Astrocyte (in vitro differentiated cells and primary cell): ENCODE data around the gene RNF26. TPM values are rescaled to one million over a fixed set of nuclear protein-coding genes. Genes with fewer than 3 reads are reported as not detected.

ENCODE experiments used
- DNase-seq: peaks from one replicate; pipeline ENCODE4 v3.0.0-alpha.2; 2010; ENCODE audit warnings: low read depth
- FAIRE-seq: peaks from 2 replicates; lab custom pipeline; 2011; peaks lifted over from hg19 to GRCh38; lab: Jason Lieb, UNC
- H2AFZ ChIP-seq: 2 replicates; pipeline ENCODE4 v1.6.0; 2012; ENCODE audit warnings: low read depth, low read length, inconsistent platforms
- H3K27ac ChIP-seq: 2 replicates; pipeline ENCODE4 v1.5.1; 2011; ENCODE audit warnings: low read depth, low read length, inconsistent platforms
- H3K27me3 ChIP-seq: 2 replicates; pipeline ENCODE4 v1.6.0; 2011; ENCODE audit warnings: low read length, inconsistent platforms; ENCODE audit not compliant: insufficient read depth
- H3K36me3 ChIP-seq: 2 replicates; pipeline ENCODE4 v1.5.1; 2011; ENCODE audit warnings: low read length, inconsistent platforms; ENCODE audit not compliant: insufficient read depth
- H3K4me1 ChIP-seq: 2 replicates; pipeline ENCODE4 v1.5.1; 2011; ENCODE audit warnings: low read length, inconsistent platforms; ENCODE audit not compliant: insufficient read depth
- H3K4me2 ChIP-seq: 2 replicates; pipeline ENCODE4 v1.6.0; 2012; ENCODE audit warnings: low read length, inconsistent platforms
- H3K4me3 ChIP-seq: 2 replicates; pipeline ENCODE4 v1.5.1; 2011; ENCODE audit warnings: low read depth, mild to moderate bottlenecking, low read length, inconsistent platforms; ENCODE audit not compliant: insufficient read depth
- H3K79me2 ChIP-seq: 2 replicates; pipeline ENCODE4 v1.6.0; 2012; ENCODE audit warnings: mild to moderate bottlenecking, low read length, inconsistent platforms; ENCODE audit not compliant: insufficient read depth
- H3K9ac ChIP-seq: 2 replicates; pipeline ENCODE4 v1.6.0; 2012; ENCODE audit warnings: mild to moderate bottlenecking, low read length, inconsistent platforms
- H3K9me3 ChIP-seq: 2 replicates; pipeline ENCODE4 v1.5.1; 2012; ENCODE audit warnings: low read depth, mild to moderate bottlenecking, low read length, inconsistent platforms; ENCODE audit not compliant: insufficient read depth
- H4K20me1 ChIP-seq: 2 replicates; pipeline ENCODE4 v1.6.0; 2012; ENCODE audit warnings: low read length, inconsistent platforms; ENCODE audit not compliant: insufficient read depth
- H3K27ac Mint-ChIP-seq: one replicate; pipeline ENCODE4 v1.8.0; 2021; ENCODE audit warnings: mild to moderate bottlenecking, mixed read lengths; ENCODE audit not compliant: unreplicated experiment
- H3K27me3 Mint-ChIP-seq: one replicate; pipeline ENCODE4 v1.8.0; 2021; ENCODE audit warnings: low read depth, mixed read lengths; ENCODE audit not compliant: unreplicated experiment
- H3K36me3 Mint-ChIP-seq: one replicate; pipeline ENCODE4 v1.8.0; 2021; ENCODE audit warnings: low read depth, mixed read lengths; ENCODE audit not compliant: unreplicated experiment
- H3K4me1 Mint-ChIP-seq: one replicate; pipeline ENCODE4 v1.8.0; 2021; ENCODE audit warnings: low read depth, mixed read lengths; ENCODE audit not compliant: unreplicated experiment
- H3K4me3 Mint-ChIP-seq: one replicate; pipeline ENCODE4 v1.8.0; 2021; ENCODE audit warnings: mild to moderate bottlenecking, moderate library complexity, mixed read lengths; ENCODE audit not compliant: unreplicated experiment
- H3K9me3 Mint-ChIP-seq: one replicate; pipeline ENCODE4 v1.8.0; 2021; ENCODE audit warnings: mild to moderate bottlenecking, mixed read lengths; ENCODE audit not compliant: unreplicated experiment
- EZH2 ChIP-seq: IDR thresholded peaks from 2 replicates; pipeline ENCODE4 v1.6.1; 2012; ENCODE audit warnings: mild to moderate bottlenecking, low read length, inconsistent platforms; ENCODE audit not compliant: insufficient read depth
- total RNA-seq: library from RNA; stranded (reverse); gene quantifications from 2 replicates; pipeline ENCODE4 v1.2.1, GENCODE V29; 2021
- TF ChIP-seq, protein P1 (sequence below): IDR thresholded peaks from 2 replicates; pipeline ENCODE4 v1.5.1; 2011; ENCODE audit warnings: low read depth, mild to moderate bottlenecking, inconsistent platforms, low read length, moderate library complexity; ENCODE audit not compliant: insufficient read depth

Gene RNF26
- total RNA-seq, 1 donor from 2014 or later, result 31.8 TPM

GRCh38 chr11:119307974-119308373 lies 26.4 kb upstream of the RNF26 start:
- Mint-ChIP-seq H3K27ac (no peak overlapping the region), H3K4me1 (peaks cover 10% of the 10 kb centered on the region), H3K4me3 (no peak overlapping the region), H3K36me3 (peaks cover 20% of the 10 kb centered on the region), H3K27me3 (no peaks in the 10 kb centered on the region), H3K9me3 (no peaks in the 10 kb centered on the region)
- Histone ChIP-seq H3K4me3 (no peak overlapping the region), H3K79me2 (no peaks in the 10 kb centered on the region), H3K4me1 (no peaks in the 10 kb centered on the region), H3K4me2 (no peak overlapping the region), H3K9me3 (no peaks in the 10 kb centered on the region), H3K36me3 (peaks cover 11% of the 10 kb centered on the region), H3K27me3 (no peaks in the 10 kb centered on the region), H4K20me1 (peaks cover 13% of the 10 kb centered on the region), H2AFZ (no peak overlapping the region), H3K9ac (no peak overlapping the region), H3K27ac (no peak overlapping the region)
- no peak for DNase-seq
- TF ChIP-seq, protein P1, sequence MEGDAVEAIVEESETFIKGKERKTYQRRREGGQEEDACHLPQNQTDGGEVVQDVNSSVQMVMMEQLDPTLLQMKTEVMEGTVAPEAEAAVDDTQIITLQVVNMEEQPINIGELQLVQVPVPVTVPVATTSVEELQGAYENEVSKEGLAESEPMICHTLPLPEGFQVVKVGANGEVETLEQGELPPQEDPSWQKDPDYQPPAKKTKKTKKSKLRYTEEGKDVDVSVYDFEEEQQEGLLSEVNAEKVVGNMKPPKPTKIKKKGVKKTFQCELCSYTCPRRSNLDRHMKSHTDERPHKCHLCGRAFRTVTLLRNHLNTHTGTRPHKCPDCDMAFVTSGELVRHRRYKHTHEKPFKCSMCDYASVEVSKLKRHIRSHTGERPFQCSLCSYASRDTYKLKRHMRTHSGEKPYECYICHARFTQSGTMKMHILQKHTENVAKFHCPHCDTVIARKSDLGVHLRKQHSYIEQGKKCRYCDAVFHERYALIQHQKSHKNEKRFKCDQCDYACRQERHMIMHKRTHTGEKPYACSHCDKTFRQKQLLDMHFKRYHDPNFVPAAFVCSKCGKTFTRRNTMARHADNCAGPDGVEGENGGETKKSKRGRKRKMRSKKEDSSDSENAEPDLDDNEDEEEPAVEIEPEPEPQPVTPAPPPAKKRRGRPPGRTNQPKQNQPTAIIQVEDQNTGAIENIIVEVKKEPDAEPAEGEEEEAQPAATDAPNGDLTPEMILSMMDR, result no peak
- TF ChIP-seq EZH2, result no peak
- FAIRE-seq, result no peak

DNA sequence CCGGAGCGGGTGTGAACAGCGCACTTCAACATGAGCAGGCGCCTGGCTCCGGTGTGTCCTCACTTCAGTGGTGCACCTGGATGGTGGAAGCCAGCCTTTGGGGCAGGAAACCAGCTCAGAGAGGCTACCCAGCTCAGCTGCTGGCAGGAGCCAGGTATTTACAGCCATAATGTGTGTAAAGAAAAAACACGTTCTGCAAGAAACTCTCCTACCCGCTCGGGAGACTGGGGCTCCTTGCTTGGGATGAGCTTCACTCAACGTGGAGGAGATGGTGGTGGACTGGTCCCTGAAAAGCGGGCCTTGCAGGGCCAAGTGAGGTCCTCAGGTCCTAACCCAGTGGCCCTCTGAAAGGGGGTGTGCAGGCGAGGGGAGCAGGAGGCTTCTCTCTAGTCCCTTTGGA lies 24.9 kb upstream of the RNF26 start:
- peaks cover 3% of the 10 kb centered on the region for H3K79me2 ChIP-seq
- Mint-ChIP-seq H3K4me3 (no peak overlapping the region), H3K27me3 (no peaks in the 10 kb centered on the region), H3K9me3 (no peaks in the 10 kb centered on the region), H3K36me3 (peaks cover 19% of the 10 kb centered on the region), H3K4me1 (peaks cover 10% of the 10 kb centered on the region), H3K27ac (no peak overlapping the region)
- no peak overlapping the region for H3K4me3 ChIP-seq
- H3K27ac ChIP-seq, result no peak overlapping the region
- H3K4me1 ChIP-seq, result no peaks in the 10 kb centered on the region
- no peaks in the 10 kb centered on the region for H3K9me3 ChIP-seq
- no peak overlapping the region for H3K4me2 ChIP-seq
- no peak overlapping the region for H2AFZ ChIP-seq
- peaks cover 8% of the 10 kb centered on the region for H3K36me3 ChIP-seq
- TF ChIP-seq EZH2, result no peak
- TF ChIP-seq, protein P1, result no peak
- FAIRE-seq (no peak), DNase-seq (no peak)
- H3K27me3 ChIP-seq, result no peaks in the 10 kb centered on the region
- peaks cover 20% of the 10 kb centered on the region for H4K20me1 ChIP-seq
- no peak overlapping the region for H3K9ac ChIP-seq

GRCh38 chr11:119309953-119310681 lies 24.2 kb upstream of the RNF26 start:
- TF ChIP-seq, protein P1, result no peak
- no peak for TF ChIP-seq EZH2
- Mint-ChIP-seq H3K27me3 (no peaks in the 10 kb centered on the region), H3K36me3 (peaks cover 21% of the 10 kb centered on the region), H3K27ac (no peak overlapping the region), H3K9me3 (no peaks in the 10 kb centered on the region), H3K4me3 (no peak overlapping the region), H3K4me1 (peaks cover 10% of the 10 kb centered on the region)
- DNase-seq (no peak), FAIRE-seq (no peak)
- Histone ChIP-seq H3K9me3 (no peaks in the 10 kb centered on the region), H3K27me3 (no peaks in the 10 kb centered on the region), H3K79me2 (peaks cover 10% of the 10 kb centered on the region), H3K27ac (no peak overlapping the region), H3K4me3 (no peak overlapping the region), H3K9ac (no peak overlapping the region), H3K36me3 (peaks cover 9% of the 10 kb centered on the region), H3K4me2 (no peak overlapping the region), H3K4me1 (peaks cover 2% of the 10 kb centered on the region), H4K20me1 (peaks cover 27% of the 10 kb centered on the region), H2AFZ (no peak overlapping the region)
